ENCODE results near the gene RBM23.
A peak's percentile ranks its signal among the peaks of the same experiment; 100 is the strongest.

The RBM23 gene

GRCh38 chr14:22850944-22851764, 67.8 kb downstream of the RBM23 start:
- in situ Hi-C loops (cut with HindIII; ENCODE audit: low pct_ligation_motif_present, low pct_unique_long_range_greater_than_20kb, low sequenced_read_pairs), result no loop called here
- peak; percentile 40 for DNase-seq

GRCh38 chr14:22849212-22849819, 69.6 kb downstream of the RBM23 start:
- in situ Hi-C loops (cut with HindIII; ENCODE audit: low pct_ligation_motif_present, low pct_unique_long_range_greater_than_20kb, low sequenced_read_pairs), result no loop called here
- DNase-seq, result no peak

GRCh38 chr14:22848351-22849164, 70.4 kb downstream of the RBM23 start:
- in situ Hi-C loops (cut with HindIII; ENCODE audit: low pct_ligation_motif_present, low pct_unique_long_range_greater_than_20kb, low sequenced_read_pairs), result no loop called here

GRCh38 chr14:22847661-22848341, 71.1 kb downstream of the RBM23 start:
- DNase-seq, result no peak
- in situ Hi-C loops (cut with HindIII; ENCODE audit: low pct_ligation_motif_present, low pct_unique_long_range_greater_than_20kb, low sequenced_read_pairs), result no loop called here

More at GRCh38 chr14:22848351-22849164, 70.4 kb downstream of the RBM23 start:
- DNase-seq, result no peak

- in situ Hi-C loops (cut with HindIII; ENCODE audit: low pct_ligation_motif_present, low pct_unique_long_range_greater_than_20kb, low sequenced_read_pairs), result no loop called here
- no peak for DNase-seq
Observed at GRCh38 chr14:22846811-22847307, 72.1 kb downstream of the RBM23 start.

GRCh38 chr14:22845821-22846625, 72.9 kb downstream of the RBM23 start:
- in situ Hi-C loops (cut with HindIII; ENCODE audit: low pct_ligation_motif_present, low pct_unique_long_range_greater_than_20kb, low sequenced_read_pairs), result no loop called here

GRCh38 chr14:22845103-22845394, 73.9 kb downstream of the RBM23 start:
- in situ Hi-C loops (cut with HindIII; ENCODE audit: low pct_ligation_motif_present, low pct_unique_long_range_greater_than_20kb, low sequenced_read_pairs), result no loop called here
- DNase-seq, result no peak

More at GRCh38 chr14:22845821-22846625, 72.9 kb downstream of the RBM23 start:
- DNase-seq, result no peak

GRCh38 chr14:22844221-22845102, 74.5 kb downstream of the RBM23 start:
- no peak for DNase-seq
- in situ Hi-C loops (cut with HindIII; ENCODE audit: low pct_ligation_motif_present, low pct_unique_long_range_greater_than_20kb, low sequenced_read_pairs), result no loop called here

Measured in ACHN (cell line).